ENCODE results near the gene FKBP5.

GRCh38 chr6:35725721-35726438, 37.2 kb upstream of the FKBP5 start:
- TF ChIP-seq CTCF (IDR thresholded peaks at IDR 0.05; ENCODE audit: low read length), result no peak
- no peak for TF ChIP-seq EZH2 (optimal IDR thresholded peaks at IDR 0.05; ENCODE audit: low read depth, low read length)
- TF ChIP-seq EZH2phosphoT487 (IDR thresholded peaks at IDR 0.05; ENCODE audit: low read length), result no peak

Data from MM.1S (cell line).